Activated T-cell treated with anti-CD3 and anti-CD28 coated beads, Interleukin-2, amount 50 U/mL, for 4 hours (primary cell): ENCODE measurements around the gene RSRC2. TPM values are rescaled to one million over a fixed set of nuclear protein-coding genes. Genes with fewer than 3 reads are reported as not detected.
A peak's percentile ranks its signal among the peaks of the same experiment; 100 is the strongest.
"Not testable (repeated sequence)": the region's sequence is repeated elsewhere in the genome, so short reads cannot be mapped to it uniquely, and the experiment has no call there.

Source experiments
- ATAC-seq, 2 donors: fragments of 200-7000 bp; cut with Tn5 transposase; one replicate each; pipeline ENCODE4 v1.10.0; 2021
- DNase-seq: peaks from one replicate; pipeline ENCODE4 v3.0.0-alpha.2; 2020
- H3K27me3 Mint-ChIP-seq: one replicate; pipeline ENCODE4 v1.8.0; 2021; ENCODE audit warnings: low read depth, mixed read lengths
- H3K36me3 Mint-ChIP-seq: one replicate; pipeline ENCODE4 v1.8.0; 2022; ENCODE audit warnings: mixed read lengths; ENCODE audit not compliant: insufficient read depth
- H3K4me1 Mint-ChIP-seq: one replicate; pipeline ENCODE4 v1.8.0; 2021; ENCODE audit warnings: low read depth, mixed read lengths
- H3K4me3 Mint-ChIP-seq: one replicate; pipeline ENCODE4 v1.8.0; 2021; ENCODE audit warnings: mild to moderate bottlenecking, moderate library complexity, mixed read lengths
- H3K9me3 Mint-ChIP-seq: one replicate; pipeline ENCODE4 v1.8.0; 2021; ENCODE audit warnings: mixed read lengths
- total RNA-seq, 3 donors: library from RNA; stranded (reverse); gene quantifications; one replicate each; pipeline ENCODE4 v1.2.1, GENCODE V29; 2021

RSRC2 gene
- total RNA-seq, 3 donors from 2014 or later, result 84.7 to 97.3 (median 90.7) TPM

GRCh38 chr12:122528992-122529391 lies 2.3 kb upstream of the RSRC2 start:
- ATAC-seq (no peak), DNase-seq (no peak)
- no peak overlapping the region for H3K4me3 Mint-ChIP-seq
- peaks cover 6% of the 10 kb centered on the region for H3K4me1 Mint-ChIP-seq
- H3K27me3 Mint-ChIP-seq, result no peaks in the 10 kb centered on the region
- no peaks in the 10 kb centered on the region for H3K9me3 Mint-ChIP-seq
- peaks cover 22% of the 10 kb centered on the region for H3K36me3 Mint-ChIP-seq

GRCh38 chr12:122528582-122528981 lies 1.8 kb upstream of the RSRC2 start:
- H3K36me3 Mint-ChIP-seq, result peaks cover 25% of the 10 kb centered on the region
- no peaks in the 10 kb centered on the region for H3K9me3 Mint-ChIP-seq
- H3K4me3 Mint-ChIP-seq, result no peak overlapping the region
- DNase-seq (no peak), ATAC-seq (no peak)
- H3K27me3 Mint-ChIP-seq, result no peaks in the 10 kb centered on the region
- peaks cover 11% of the 10 kb centered on the region for H3K4me1 Mint-ChIP-seq

GRCh38 chr12:122527478-122527944 lies 775 bp upstream of the RSRC2 start:
- Mint-ChIP-seq H3K36me3 (peaks cover 25% of the 10 kb centered on the region), H3K4me3 (no peak overlapping the region)

GRCh38 chr12:122523846-122524718 lies 2.7 kb downstream of the RSRC2 start:
- H3K36me3 Mint-ChIP-seq, result peaks cover 48% of the 10 kb centered on the region
- no peaks in the 10 kb centered on the region for H3K9me3 Mint-ChIP-seq
- no peak for ATAC-seq
- no peaks in the 10 kb centered on the region for H3K27me3 Mint-ChIP-seq
- DNase-seq, result no peak
- peaks cover 43% of the 10 kb centered on the region for H3K4me1 Mint-ChIP-seq
- H3K4me3 Mint-ChIP-seq, result peak overlapping the region; percentile 96

More at GRCh38 chr12:122527478-122527944, 775 bp upstream of the RSRC2 start:
- peak; percentile 12 for DNase-seq
- no peaks in the 10 kb centered on the region for H3K27me3 Mint-ChIP-seq
- ATAC-seq, result peak; percentile 10 to 13
- H3K4me1 Mint-ChIP-seq, result peaks cover 19% of the 10 kb centered on the region
- H3K9me3 Mint-ChIP-seq, result no peaks in the 10 kb centered on the region

- no peaks in the 10 kb centered on the region for H3K27me3 Mint-ChIP-seq
- DNase-seq (no peak), ATAC-seq (no peak)
- peak overlapping the region; percentile 96 for H3K4me3 Mint-ChIP-seq
- H3K36me3 Mint-ChIP-seq, result peaks cover 56% of the 10 kb centered on the region
- H3K9me3 Mint-ChIP-seq, result no peaks in the 10 kb centered on the region
- H3K4me1 Mint-ChIP-seq, result peaks cover 47% of the 10 kb centered on the region
Observed at GRCh38 chr12:122523280-122523679, 3.5 kb downstream of the RSRC2 start.

GRCh38 chr12:122520676-122521075 lies 6.1 kb downstream of the RSRC2 start:
- no peak overlapping the region for H3K4me3 Mint-ChIP-seq
- no peaks in the 10 kb centered on the region for H3K9me3 Mint-ChIP-seq
- no peak for ATAC-seq
- peaks cover 73% of the 10 kb centered on the region for H3K36me3 Mint-ChIP-seq
- H3K4me1 Mint-ChIP-seq, result peaks cover 59% of the 10 kb centered on the region
- DNase-seq, result no peak
- H3K27me3 Mint-ChIP-seq, result no peaks in the 10 kb centered on the region

GRCh38 chr12:122519418-122519817 lies 7.3 kb downstream of the RSRC2 start:
- Mint-ChIP-seq H3K36me3 (peaks cover 71% of the 10 kb centered on the region), H3K4me1 (peaks cover 57% of the 10 kb centered on the region), H3K27me3 (no peaks in the 10 kb centered on the region), H3K4me3 (no peak overlapping the region), H3K9me3 (no peaks in the 10 kb centered on the region)
- ATAC-seq (no peak), DNase-seq (no peak)

- DNase-seq (no peak), ATAC-seq (no peak)
- H3K36me3 Mint-ChIP-seq, result peaks cover 68% of the 10 kb centered on the region
- H3K27me3 Mint-ChIP-seq, result no peaks in the 10 kb centered on the region
- no peaks in the 10 kb centered on the region for H3K9me3 Mint-ChIP-seq
- H3K4me1 Mint-ChIP-seq, result peaks cover 52% of the 10 kb centered on the region
- H3K4me3 Mint-ChIP-seq, result no peak overlapping the region
Observed at GRCh38 chr12:122518908-122519307, 7.8 kb downstream of the RSRC2 start.

GRCh38 chr12:122517877-122518276 lies 8.9 kb downstream of the RSRC2 start:
- no peaks in the 10 kb centered on the region for H3K9me3 Mint-ChIP-seq
- H3K4me3 Mint-ChIP-seq, result no peak overlapping the region
- H3K36me3 Mint-ChIP-seq, result peaks cover 61% of the 10 kb centered on the region
- H3K4me1 Mint-ChIP-seq, result peaks cover 42% of the 10 kb centered on the region
- DNase-seq (no peak), ATAC-seq (peak; percentile 42 to 50)
- no peaks in the 10 kb centered on the region for H3K27me3 Mint-ChIP-seq

- Mint-ChIP-seq H3K4me1 (peaks cover 33% of the 10 kb centered on the region), H3K27me3 (no peaks in the 10 kb centered on the region), H3K36me3 (peaks cover 59% of the 10 kb centered on the region), H3K4me3 (peak overlapping the region; percentile 35), H3K9me3 (no peaks in the 10 kb centered on the region)
- no peak for DNase-seq
- peak in 1 of 2 donors; percentile 15 for ATAC-seq
Observed at GRCh38 chr12:122516544-122517361, 10.0 kb downstream of the RSRC2 start.

GRCh38 chr12:122515275-122515674 lies 11.5 kb downstream of the RSRC2 start:
- Mint-ChIP-seq H3K9me3 (no peaks in the 10 kb centered on the region), H3K36me3 (peaks cover 53% of the 10 kb centered on the region), H3K4me1 (peaks cover 25% of the 10 kb centered on the region), H3K27me3 (no peaks in the 10 kb centered on the region), H3K4me3 (no peak overlapping the region)
- DNase-seq (no peak), ATAC-seq (no peak)

GRCh38 chr12:122513660-122514059 lies 13.1 kb downstream of the RSRC2 start:
- ATAC-seq (no peak), DNase-seq (no peak)
- H3K36me3 Mint-ChIP-seq, result peaks cover 41% of the 10 kb centered on the region
- H3K4me3 Mint-ChIP-seq, result no peak overlapping the region
- no peaks in the 10 kb centered on the region for H3K9me3 Mint-ChIP-seq
- H3K27me3 Mint-ChIP-seq, result no peaks in the 10 kb centered on the region
- peaks cover 13% of the 10 kb centered on the region for H3K4me1 Mint-ChIP-seq

GRCh38 chr12:122513028-122513427 lies 13.7 kb downstream of the RSRC2 start:
- peaks cover 37% of the 10 kb centered on the region for H3K36me3 Mint-ChIP-seq
- H3K4me1 Mint-ChIP-seq, result peaks cover 12% of the 10 kb centered on the region
- H3K27me3 Mint-ChIP-seq, H3K4me3 Mint-ChIP-seq, ATAC-seq, H3K9me3 Mint-ChIP-seq, DNase-seq: not testable (repeated sequence)

GRCh38 chr12:122508163-122508562 lies 18.6 kb downstream of the RSRC2 start:
- no peaks in the 10 kb centered on the region for H3K27me3 Mint-ChIP-seq

More at GRCh38 chr12:122508163-122508562, 18.6 kb downstream of the RSRC2 start:
- peaks cover 33% of the 10 kb centered on the region for H3K36me3 Mint-ChIP-seq
- no peak overlapping the region for H3K4me3 Mint-ChIP-seq
- no peaks in the 10 kb centered on the region for H3K4me1 Mint-ChIP-seq
- no peaks in the 10 kb centered on the region for H3K9me3 Mint-ChIP-seq
- ATAC-seq (no peak), DNase-seq (no peak)
